GM21360 (cell line): Measurements from ENCODE around the gene PDLIM4.

Experiments
- ATAC-seq: cut with Tn5 transposase; IDR thresholded peaks from one replicate; pipeline ENCODE4 v1.9.1; 2021; ENCODE audit warnings: mild to moderate bottlenecking, moderate library complexity; ENCODE audit not compliant: unreplicated experiment

PDLIM4 gene

DNA sequence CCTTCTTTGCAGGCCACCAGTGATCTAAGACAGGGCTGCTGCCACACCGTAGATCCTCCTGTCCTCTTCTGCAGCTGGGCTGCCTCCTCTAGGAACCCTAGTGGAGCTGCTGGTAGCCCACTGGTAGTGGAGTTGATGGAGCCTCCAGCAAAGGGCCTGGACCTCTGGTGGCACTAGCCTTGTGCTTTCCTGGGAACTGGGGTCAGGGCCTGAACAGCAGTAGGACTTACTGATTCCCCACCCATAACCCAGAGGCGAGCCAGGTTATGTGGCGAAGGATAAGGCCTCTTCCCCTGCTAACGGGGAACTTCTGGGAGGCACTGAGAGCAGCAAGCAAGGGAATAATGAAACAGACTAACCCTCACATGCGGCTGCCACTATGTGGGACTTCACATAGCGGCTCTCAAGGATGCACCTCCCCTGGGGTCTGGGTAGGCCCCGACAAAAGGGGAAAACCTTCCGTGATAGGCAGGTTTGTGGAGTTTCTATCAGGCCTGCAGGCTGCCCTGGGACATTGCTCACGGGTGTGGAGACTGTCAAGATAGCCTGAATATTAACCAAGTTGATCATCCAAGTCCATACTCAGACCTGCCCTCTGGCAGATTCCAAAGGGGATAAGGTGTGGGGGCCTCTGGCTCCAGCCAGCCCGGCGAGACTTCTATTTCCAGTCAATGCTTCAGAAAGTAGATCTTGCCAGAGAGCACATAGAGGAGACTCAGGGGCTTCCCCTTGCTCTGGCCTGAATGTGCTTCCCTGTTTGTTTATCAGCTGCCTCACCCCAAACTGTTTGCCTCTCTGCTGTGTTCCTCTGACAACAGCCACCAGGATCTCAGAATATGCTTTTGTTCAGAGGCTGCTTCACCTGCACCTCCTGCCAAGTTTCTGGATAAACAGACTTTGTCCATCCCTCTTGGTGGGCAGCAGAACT, 44.1 kb downstream of the PDLIM4 start:
- no peak for ATAC-seq

DNA sequence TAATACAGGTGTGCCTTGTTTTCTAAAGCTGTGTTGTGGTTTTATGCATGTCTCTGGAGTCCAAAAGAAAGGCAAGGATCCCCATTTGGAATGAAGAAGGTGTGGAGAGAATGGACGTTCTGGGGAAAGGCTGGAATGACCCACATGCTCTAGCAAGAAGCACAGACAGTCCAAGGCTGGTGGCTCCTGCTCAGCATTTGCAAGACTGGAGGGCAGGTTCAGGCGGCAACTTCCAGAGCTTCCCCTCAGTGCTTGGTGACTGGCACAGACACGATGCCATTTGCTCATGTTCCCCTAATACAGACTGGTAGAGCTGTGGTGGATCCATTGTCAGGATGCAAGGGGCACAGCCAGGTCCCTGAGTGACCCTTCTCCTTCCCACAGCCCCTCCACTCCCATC, 44.9 kb downstream of the PDLIM4 start:
- ATAC-seq, result no peak

DNA sequence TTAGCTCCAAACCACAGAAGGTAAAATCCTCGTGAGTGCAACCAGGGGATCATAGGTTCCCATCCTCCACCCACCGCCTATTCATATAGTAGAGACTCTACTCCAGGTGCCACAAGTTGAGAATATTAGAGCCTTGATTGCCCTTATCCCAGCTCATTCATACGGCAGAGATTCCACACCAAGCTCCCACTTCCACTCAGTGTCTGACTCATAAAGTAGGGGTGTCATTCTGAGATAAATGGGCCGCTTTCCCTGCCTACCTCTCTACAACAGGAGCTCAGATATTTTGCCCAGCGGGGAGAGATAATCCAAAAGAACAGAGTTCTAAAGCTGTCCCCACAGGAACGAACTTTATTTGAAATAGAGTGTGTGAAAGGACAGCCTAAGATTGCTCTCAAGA, 46.1 kb downstream of the PDLIM4 start:
- ATAC-seq, result no peak

DNA sequence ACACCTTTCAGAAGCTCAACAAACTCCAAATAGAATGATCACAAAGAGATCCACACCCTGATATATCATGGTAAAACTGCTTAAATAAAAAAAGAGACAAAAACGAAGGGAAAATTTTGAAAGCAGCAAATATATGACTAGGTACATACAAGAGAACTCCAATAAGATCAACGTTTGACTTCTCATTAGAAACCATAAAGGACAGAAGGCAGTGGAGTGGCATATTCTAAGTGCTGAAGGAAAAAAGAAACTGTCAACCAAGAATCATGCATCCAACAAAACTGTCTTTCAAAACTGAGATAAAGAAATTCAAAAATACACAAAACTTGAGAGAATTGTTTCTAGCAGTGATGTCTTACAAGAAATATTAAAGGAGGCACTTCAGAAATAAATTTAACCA, 47.9 kb downstream of the PDLIM4 start:
- no peak for ATAC-seq

DNA sequence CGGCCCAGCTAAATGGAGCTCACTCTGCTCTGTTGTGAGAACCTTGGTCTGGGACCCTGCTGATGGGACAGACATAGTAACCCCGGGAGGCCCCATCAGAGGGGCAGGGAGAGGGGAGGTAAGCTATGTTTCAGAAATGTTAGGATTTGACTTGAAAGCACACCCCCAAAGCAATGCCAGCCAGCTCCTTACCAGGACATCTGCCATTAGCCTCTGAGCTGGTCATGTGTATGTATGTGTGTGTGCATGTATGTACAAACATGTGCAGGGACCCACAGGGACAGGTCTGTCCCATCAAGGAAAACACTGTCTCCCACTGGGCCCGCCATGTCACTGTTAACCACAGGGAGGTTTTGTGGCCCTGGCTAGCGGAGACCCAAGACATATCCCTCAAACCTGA, 51.2 kb downstream of the PDLIM4 start:
- no peak for ATAC-seq

DNA sequence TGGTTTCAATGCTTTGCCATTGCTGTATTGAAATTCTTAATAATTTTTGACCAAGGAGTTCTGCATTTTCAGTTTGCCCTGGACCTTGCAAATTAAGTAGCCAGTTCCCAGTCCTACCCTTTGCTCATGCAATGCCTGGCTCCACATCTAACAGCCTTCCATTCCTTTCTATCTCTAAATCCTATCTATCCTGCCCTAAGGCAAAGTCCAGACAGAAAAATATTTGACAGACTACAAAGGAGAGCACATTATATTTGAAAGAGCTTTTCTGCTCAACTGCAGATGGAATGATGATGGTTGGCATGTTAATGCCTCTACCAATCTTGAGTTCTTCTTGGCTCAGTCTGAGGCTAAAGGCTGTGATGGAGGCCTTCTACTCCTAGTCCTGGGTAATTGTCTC, 52.2 kb downstream of the PDLIM4 start:
- ATAC-seq, result no peak

DNA sequence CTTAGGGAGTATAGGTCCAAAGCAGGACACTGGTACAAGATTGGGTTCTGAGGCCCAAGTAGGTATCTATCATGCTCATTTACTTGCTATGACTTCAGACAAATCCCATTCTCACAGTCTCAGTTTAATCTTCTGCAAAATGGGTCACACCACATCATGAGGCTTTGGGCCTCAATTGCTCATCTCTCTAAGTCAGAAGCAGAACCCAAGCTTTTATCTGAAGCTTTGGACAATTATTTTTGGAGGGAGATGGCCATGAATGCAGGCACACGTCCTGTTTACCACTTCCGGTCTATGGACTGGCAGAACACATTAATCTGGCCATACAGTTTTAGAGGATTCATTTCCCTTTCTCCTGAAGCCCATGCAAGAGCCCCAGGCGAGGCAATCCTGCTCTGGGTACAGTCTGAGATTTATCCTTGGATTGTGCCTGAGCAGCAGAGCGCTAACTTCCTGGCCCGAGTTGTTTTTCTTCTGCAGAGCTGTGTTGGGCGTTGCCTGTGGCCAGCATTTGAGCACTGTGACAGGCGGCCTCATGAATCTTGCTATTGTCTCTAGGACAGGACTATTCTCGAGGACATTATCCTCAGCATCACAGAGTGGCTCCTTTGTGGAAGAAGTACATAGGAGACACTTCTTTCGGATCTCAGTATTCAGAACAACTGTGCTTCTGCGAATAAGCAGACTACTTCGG, 52.8 kb downstream of the PDLIM4 start:
- no peak for ATAC-seq

DNA sequence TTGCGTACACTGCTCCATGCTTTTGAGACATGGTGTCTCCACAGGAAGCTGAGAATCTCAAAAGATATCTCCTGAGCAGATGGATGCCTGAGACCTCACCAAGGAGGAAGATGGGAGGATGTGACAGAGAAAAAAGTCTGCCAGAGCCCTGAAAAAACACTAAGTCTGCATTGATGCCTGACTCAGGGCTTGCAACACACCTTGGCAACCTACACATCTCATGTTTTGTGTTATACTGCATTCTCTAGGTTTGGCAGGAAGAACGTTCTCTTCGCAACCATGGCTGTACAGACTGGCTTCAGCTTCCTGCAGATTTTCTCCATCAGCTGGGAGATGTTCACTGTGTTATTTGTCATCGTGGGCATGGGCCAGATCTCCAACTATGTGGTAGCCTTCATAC, 55.9 kb downstream of the PDLIM4 start:
- ATAC-seq, result no peak

DNA sequence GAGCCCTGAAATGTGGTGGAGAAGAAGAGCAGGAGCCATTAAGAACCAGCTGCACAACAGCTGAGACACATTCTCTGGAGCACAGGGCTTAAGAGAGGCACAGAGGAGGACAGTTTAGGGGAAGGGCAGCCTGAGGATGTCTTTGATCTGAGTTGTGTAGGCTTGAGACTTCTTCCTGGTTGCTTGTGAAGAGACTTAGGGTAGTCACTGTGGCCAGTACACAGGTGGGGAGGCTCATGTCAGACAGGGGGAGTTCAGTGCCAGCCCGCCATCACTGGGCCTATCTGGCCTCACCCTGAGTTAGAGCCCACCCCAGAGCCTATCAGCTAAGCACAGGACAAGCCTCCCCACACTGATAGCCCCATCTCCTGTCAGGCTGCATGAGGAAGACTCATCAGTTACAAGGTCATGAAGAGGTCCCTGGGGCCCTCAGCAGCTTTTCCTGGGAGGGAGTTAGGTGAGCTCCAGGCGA, 56.5 kb downstream of the PDLIM4 start:
- no peak for ATAC-seq

DNA sequence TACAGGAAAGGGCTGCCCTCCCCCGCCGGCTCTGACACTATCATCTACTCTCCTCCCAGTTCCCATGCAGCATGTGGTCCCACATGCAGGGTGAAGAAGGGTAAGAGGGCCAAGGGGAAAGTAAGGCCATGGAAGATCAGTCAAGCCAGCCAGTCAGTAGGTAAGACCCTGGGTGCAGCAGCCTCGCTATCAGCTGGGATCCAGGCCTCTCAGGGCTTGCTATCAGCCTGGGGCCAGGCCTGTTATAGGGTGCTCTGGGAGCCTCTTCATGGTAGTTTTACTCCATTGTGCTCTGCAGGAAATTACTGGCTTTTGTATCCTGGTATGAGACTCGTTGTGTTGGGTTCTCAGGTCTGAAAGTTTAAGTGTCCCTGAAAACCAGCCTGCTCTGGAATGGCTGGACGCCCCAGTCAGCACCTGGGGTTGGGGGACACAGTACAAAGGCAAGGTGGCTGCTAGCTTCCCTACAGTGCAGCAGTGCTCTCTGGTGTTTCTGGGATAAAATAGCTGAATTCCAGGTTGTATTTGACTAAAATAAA, 58.1 kb downstream of the PDLIM4 start:
- ATAC-seq, result no peak

DNA sequence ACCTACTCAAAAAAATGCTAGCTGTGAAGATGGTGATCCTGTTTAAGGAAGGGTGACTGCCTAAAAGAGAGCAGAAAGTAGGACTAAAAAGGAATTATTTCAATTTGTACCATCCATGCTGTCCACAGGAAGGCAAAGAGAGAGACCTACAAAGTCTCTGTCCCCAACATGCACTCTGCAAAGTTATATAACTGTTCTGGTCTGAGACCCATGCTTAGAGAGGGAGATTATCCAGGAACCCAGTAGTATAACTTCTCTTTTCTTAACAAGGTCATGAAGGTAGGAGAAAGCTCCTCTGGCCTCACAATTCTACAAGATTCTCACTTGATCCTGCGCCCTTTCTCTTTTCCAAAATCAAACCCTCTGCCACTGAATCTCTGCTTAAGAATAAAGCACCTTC, 62.5 kb downstream of the PDLIM4 start:
- ATAC-seq, result no peak

DNA sequence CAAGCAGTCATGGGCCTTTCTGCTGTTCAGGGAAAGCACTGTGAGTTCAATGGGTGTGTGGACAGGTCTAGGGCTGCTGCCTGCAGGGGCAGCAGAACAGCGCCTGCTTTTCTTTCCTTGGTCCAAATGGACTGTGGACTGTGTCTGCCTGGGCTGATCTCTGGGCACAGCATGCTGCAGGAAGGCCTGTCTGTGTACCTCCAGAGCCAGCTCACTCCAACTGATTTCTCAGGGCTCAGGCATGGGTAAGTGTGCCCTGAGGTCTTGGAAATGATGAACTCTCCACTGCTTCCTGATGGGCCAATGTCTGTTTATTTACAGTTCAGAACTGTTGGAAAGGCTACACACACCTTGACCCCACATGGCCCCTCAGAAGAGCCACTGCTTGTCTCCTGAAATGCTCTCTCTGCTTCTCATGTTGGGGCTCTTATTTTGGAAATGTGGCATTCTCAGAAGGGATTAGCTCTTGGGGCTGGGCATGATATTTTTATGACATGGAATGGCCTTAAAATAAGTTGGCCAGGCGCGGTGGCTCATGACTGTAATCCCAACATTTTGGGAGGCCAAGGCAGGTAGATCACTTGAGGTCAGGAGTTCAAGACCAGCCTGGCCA, 63.7 kb downstream of the PDLIM4 start:
- no peak for ATAC-seq

DNA sequence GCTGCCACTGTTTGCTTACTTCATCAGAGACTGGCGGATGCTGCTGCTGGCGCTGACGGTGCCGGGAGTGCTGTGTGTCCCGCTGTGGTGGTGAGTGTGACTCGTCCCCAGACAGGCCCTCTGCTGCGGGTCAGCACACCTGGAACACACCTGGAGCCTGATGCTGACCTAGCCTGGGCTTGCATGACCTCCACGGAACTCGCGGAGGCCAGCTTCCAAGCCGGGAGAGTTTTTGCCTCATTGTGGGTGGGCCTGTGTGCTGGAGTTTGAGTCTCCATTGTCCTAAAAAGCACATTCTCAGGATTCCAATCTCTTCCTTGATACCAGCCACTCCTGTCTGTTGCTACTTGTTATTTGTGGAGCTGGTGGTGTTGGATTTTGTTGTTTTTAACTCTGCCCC, 64.8 kb downstream of the PDLIM4 start:
- ATAC-seq, result no peak
